Measurements from ENCODE around the gene EPS8.

DNA sequence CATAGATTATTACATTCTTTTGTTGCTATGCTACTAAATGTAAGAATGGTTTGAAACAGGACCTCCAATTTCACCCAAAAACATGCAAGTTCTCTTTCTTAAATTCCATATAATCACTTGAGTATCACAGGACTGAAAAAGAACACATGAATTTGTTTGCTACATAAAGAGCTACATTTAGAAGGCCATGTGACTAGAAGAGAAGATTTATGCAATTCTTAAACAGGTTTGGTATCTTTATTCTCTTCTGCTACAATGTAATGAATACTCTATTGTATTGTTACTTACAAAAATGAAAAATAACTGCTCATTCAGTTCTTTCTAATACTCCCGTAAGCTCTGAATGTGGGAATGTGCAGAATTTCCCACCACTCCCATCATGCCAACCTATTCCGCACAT is 9.3 kb downstream of the EPS8 start:
- TF ChIP-seq, protein P1, sequence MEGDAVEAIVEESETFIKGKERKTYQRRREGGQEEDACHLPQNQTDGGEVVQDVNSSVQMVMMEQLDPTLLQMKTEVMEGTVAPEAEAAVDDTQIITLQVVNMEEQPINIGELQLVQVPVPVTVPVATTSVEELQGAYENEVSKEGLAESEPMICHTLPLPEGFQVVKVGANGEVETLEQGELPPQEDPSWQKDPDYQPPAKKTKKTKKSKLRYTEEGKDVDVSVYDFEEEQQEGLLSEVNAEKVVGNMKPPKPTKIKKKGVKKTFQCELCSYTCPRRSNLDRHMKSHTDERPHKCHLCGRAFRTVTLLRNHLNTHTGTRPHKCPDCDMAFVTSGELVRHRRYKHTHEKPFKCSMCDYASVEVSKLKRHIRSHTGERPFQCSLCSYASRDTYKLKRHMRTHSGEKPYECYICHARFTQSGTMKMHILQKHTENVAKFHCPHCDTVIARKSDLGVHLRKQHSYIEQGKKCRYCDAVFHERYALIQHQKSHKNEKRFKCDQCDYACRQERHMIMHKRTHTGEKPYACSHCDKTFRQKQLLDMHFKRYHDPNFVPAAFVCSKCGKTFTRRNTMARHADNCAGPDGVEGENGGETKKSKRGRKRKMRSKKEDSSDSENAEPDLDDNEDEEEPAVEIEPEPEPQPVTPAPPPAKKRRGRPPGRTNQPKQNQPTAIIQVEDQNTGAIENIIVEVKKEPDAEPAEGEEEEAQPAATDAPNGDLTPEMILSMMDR (IDR thresholded peaks at IDR 0.05; ENCODE audit: low read length) = no peak
- no peak for TF ChIP-seq EZH2 (optimal IDR thresholded peaks at IDR 0.05; ENCODE audit: low read depth, low read length)

All from MM.1S (cell line).